HPDE6-E6E7 (cell line): ENCODE measurements around the gene MTTP.

Experiments used
- DNase-seq: peaks from one replicate; pipeline ENCODE4 v3.0.0; 2011; ENCODE audit warnings: missing footprints; ENCODE audit errors: extremely low spot score

MTTP gene

GRCh38 chr4:99669084-99669483 is 94.5 kb downstream of the MTTP start:
- DNase-seq, result no peak

DNA sequence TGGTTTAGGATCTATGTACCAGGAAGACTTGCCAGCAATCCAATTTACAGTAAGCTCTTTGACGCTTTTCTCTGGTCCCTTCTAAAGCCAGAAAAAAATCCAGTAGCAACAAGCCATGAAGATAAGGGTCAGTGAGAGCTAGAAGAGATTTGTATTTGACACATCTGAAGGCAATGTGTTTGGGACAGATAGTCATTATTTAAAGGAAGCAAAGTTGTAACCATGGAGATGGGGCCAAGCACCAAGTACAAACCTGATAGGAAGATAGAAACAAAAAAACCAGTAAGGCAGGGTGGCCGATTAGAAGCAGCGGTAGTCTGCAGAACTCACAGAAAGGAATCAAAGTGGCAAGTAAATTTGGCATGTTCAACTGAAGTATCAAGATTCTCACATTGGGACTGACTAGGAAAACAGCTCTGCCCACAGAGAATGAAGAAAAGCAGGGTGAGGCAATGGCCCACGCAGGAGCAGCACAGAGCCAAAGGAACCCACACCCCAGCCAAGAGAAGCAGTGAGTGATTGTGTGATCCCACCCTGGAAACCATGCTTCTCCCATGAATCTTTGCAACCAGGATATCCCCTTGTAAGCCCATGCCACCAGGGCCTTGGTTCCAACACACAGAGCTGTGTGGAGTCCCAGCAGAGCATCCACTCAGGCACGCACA is 95.9 kb downstream of the MTTP start:
- DNase-seq, result no peak
